ENCODE results near the gene ERICH6. TPM values are rescaled to one million over a fixed set of nuclear protein-coding genes. Genes with fewer than 3 reads are reported as not detected.

The ERICH6 gene
- total and polyA plus RNA-seq, 10 of the 15 experiments (the other 5 are each of a cell fraction or from before 2014, with no cell fraction given), result 0.04 to 0.40 (median 0.22) TPM; not detected in 6

DNA sequence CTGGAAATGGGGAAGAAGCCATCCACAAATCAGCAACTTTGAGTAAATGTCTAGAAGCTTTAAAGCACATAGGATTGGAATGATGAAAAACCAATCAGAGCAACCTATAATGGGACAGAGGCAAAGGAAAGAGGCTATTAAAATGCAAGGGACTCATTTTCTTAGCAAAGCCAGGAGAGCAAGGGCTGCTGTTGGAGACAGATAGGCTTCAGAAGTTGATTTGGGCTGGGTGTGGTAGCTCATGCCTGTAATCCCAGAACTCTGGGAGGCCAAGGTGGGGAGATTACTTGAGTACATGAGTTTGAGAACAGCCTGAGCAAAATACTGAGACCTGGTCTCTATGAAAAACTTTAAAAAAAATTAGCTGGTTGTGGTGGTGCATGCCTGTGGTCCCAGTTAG, 16.1 kb downstream of the ERICH6 start (continued):
- TF ChIP-seq, protein P1, sequence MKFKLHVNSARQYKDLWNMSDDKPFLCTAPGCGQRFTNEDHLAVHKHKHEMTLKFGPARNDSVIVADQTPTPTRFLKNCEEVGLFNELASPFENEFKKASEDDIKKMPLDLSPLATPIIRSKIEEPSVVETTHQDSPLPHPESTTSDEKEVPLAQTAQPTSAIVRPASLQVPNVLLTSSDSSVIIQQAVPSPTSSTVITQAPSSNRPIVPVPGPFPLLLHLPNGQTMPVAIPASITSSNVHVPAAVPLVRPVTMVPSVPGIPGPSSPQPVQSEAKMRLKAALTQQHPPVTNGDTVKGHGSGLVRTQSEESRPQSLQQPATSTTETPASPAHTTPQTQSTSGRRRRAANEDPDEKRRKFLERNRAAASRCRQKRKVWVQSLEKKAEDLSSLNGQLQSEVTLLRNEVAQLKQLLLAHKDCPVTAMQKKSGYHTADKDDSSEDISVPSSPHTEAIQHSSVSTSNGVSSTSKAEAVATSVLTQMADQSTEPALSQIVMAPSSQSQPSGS (IDR thresholded peaks at IDR 0.05; ENCODE audit: low read length), result no peak
- TF ChIP-seq SIN3A (IDR thresholded peaks at IDR 0.05; ENCODE audit: low read depth, low read length), result no peak
- TF ChIP-seq TBL1XR1 (IDR thresholded peaks at IDR 0.05; ENCODE audit: low read depth, low read length), result no peak
- TF ChIP-seq, protein P2, sequence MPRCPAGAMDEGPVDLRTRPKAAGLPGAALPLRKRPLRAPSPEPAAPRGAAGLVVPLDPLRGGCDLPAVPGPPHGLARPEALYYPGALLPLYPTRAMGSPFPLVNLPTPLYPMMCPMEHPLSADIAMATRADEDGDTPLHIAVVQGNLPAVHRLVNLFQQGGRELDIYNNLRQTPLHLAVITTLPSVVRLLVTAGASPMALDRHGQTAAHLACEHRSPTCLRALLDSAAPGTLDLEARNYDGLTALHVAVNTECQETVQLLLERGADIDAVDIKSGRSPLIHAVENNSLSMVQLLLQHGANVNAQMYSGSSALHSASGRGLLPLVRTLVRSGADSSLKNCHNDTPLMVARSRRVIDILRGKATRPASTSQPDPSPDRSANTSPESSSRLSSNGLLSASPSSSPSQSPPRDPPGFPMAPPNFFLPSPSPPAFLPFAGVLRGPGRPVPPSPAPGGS (IDR thresholded peaks at IDR 0.05; ENCODE audit: borderline replicate concordance, insufficient read depth, low read depth, low read length, poor library complexity, severe bottlenecking), result no peak
- no peak for TF ChIP-seq EGR1 (IDR thresholded peaks at IDR 0.05; ENCODE audit: borderline replicate concordance in 1 of 2, low read depth in 2 of 2, low read length in 2 of 2)
- TF ChIP-seq RCOR1 (conservative IDR thresholded peaks at IDR 0.05; ENCODE audit: low read depth, low read length), result no peak
- TF ChIP-seq RAD51 (IDR thresholded peaks at IDR 0.05), result no peak

DNA sequence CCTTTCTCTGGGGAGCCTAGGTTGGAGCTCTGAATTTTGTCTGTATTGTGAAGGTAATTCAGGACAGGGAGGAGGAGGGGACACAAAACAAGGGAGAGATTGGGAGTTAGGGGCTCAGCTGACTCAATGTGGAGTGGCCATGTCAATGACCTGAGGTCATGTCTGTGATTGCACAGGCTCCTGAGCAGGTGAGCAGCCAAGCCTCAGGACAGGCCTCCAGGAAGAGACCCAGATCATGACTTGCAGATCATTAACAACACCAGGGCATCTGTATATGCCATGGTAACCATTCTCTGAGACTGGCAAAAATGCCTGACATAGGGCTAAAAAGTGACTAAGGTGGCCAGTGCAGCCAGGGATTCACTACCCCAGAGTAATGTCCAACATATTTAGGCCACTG, 20.9 kb downstream of the ERICH6 start:
- peaks cover 12% of the 10 kb centered on the region for H3K9me3 ChIP-seq (replicated peaks; ENCODE audit: control insufficient read depth, insufficient read depth, low read length)
- peaks cover 13% of the 10 kb centered on the region for H3K4me1 ChIP-seq (ENCODE audit: control insufficient read depth, insufficient read depth, low read length)
- no peak overlapping the region for H3K4me2 ChIP-seq (ENCODE audit: control insufficient read depth, insufficient read depth)
- intact Hi-C loops (cut with micrococcal nuclease; ENCODE audit: unreplicated experiment), result no loop called here
- ATAC-seq (no peak), FAIRE-seq (peak; percentile 7), DNase-seq (ENCODE audit: low read depth, low spot score) (no peak)
- H3K4me3 ChIP-seq, result no peak overlapping the region
- no peaks in the 10 kb centered on the region for H3K36me3 ChIP-seq (ENCODE audit: control insufficient read depth in 2 of 2, insufficient read depth in 2 of 2, low read length in 1 of 2)
- ChIA-PET SMC1A (ENCODE audit: uncharacterized antibody, unreplicated experiment) (interaction anchor here (1.1 kb wide), 1 partner anchor 10 kb away, joined by 3 read pairs; no protein-coding TSS in a partner anchor), RAD21 (ENCODE audit: unreplicated experiment) (no interaction called here), POLR2A (interaction anchor here (0.6 kb wide), 1 partner anchor 30 kb away, joined by 3 read pairs; no protein-coding TSS in a partner anchor), CTCF (interaction anchor here (1.2 kb wide), 1 partner anchor 105 kb away, joined by 5 read pairs; no protein-coding TSS in a partner anchor)
- no TSS peak for BruUV-seq (replicated peaks)
- no peaks in the 10 kb centered on the region for H3K79me2 ChIP-seq (ENCODE audit: control insufficient read depth, insufficient read depth, low read length)
- H4K20me1 ChIP-seq (ENCODE audit: control insufficient read depth, insufficient read depth), result no peaks in the 10 kb centered on the region
- no peak overlapping the region for H2AFZ ChIP-seq (ENCODE audit: control insufficient read depth, low read depth, low read length)
- H3K27me3 ChIP-seq (replicated peaks in 1 of 2; ENCODE audit: control insufficient read depth in 2 of 2, insufficient read depth in 2 of 2, low read length in 1 of 2), result no peaks in the 10 kb centered on the region
- in situ Hi-C loops (cut with MboI), result no loop called here
- no peak overlapping the region for H3K27ac ChIP-seq (ENCODE audit: control insufficient read depth, insufficient read depth)
- H3K9ac ChIP-seq (ENCODE audit: control insufficient read depth, insufficient read depth, low read length), result no peak overlapping the region
- TF ChIP-seq, protein P3, sequence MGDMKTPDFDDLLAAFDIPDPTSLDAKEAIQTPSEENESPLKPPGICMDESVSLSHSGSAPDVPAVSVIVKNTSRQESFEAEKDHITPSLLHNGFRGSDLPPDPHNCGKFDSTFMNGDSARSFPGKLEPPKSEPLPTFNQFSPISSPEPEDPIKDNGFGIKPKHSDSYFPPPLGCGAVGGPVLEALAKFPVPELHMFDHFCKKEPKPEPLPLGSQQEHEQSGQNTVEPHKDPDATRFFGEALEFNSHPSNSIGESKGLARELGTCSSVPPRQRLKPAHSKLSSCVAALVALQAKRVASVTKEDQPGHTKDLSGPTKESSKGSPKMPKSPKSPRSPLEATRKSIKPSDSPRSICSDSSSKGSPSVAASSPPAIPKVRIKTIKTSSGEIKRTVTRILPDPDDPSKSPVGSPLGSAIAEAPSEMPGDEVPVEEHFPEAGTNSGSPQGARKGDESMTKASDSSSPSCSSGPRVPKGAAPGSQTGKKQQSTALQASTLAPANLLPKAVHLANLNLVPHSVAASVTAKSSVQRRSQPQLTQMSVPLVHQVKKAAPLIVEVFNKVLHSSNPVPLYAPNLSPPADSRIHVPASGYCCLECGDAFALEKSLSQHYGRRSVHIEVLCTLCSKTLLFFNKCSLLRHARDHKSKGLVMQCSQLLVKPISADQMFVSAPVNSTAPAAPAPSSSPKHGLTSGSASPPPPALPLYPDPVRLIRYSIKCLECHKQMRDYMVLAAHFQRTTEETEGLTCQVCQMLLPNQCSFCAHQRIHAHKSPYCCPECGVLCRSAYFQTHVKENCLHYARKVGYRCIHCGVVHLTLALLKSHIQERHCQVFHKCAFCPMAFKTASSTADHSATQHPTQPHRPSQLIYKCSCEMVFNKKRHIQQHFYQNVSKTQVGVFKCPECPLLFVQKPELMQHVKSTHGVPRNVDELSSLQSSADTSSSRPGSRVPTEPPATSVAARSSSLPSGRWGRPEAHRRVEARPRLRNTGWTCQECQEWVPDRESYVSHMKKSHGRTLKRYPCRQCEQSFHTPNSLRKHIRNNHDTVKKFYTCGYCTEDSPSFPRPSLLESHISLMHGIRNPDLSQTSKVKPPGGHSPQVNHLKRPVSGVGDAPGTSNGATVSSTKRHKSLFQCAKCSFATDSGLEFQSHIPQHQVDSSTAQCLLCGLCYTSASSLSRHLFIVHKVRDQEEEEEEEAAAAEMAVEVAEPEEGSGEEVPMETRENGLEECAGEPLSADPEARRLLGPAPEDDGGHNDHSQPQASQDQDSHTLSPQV (IDR thresholded peaks at IDR 0.05), result no peak
- TF ChIP-seq HDAC2 (IDR thresholded peaks at IDR 0.05) (no peak), GATAD2B (conservative IDR thresholded peaks at IDR 0.05; ENCODE audit: low read depth) (no peak), POU2F2 (IDR thresholded peaks at IDR 0.05; ENCODE audit: borderline replicate concordance, low read depth, low read length) (no peak), PML (IDR thresholded peaks at IDR 0.05; ENCODE audit: low read length) (no peak), KDM1A (IDR thresholded peaks at IDR 0.05; ENCODE audit: borderline replicate concordance) (no peak)
- TF ChIP-seq, protein P4, sequence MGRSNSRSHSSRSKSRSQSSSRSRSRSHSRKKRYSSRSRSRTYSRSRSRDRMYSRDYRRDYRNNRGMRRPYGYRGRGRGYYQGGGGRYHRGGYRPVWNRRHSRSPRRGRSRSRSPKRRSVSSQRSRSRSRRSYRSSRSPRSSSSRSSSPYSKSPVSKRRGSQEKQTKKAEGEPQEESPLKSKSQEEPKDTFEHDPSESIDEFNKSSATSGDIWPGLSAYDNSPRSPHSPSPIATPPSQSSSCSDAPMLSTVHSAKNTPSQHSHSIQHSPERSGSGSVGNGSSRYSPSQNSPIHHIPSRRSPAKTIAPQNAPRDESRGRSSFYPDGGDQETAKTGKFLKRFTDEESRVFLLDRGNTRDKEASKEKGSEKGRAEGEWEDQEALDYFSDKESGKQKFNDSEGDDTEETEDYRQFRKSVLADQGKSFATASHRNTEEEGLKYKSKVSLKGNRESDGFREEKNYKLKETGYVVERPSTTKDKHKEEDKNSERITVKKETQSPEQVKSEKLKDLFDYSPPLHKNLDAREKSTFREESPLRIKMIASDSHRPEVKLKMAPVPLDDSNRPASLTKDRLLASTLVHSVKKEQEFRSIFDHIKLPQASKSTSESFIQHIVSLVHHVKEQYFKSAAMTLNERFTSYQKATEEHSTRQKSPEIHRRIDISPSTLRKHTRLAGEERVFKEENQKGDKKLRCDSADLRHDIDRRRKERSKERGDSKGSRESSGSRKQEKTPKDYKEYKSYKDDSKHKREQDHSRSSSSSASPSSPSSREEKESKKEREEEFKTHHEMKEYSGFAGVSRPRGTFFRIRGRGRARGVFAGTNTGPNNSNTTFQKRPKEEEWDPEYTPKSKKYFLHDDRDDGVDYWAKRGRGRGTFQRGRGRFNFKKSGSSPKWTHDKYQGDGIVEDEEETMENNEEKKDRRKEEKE (IDR thresholded peaks at IDR 0.05), result no peak
